Endodermal cell (in vitro differentiated cells): ENCODE data around the gene MNS1. TPM values are rescaled to one million over a fixed set of nuclear protein-coding genes. Genes with fewer than 3 reads are reported as not detected.

Experiments used
- DNase-seq: peaks from one replicate; pipeline ENCODE4 v3.0.0-alpha.2; 2017
- H3K27ac ChIP-seq: 2 replicates; pipeline ENCODE4 v1.5.1; 2013; ENCODE audit warnings: mild to moderate bottlenecking, low read depth, low read length, moderate library complexity
- H3K27me3 ChIP-seq: 2 replicates; pipeline ENCODE4 v1.6.1; 2013; ENCODE audit warnings: mild to moderate bottlenecking, low read length, moderate library complexity; ENCODE audit not compliant: insufficient read depth, control insufficient read depth, poor library complexity, severe bottlenecking
- H3K36me3 ChIP-seq: 2 replicates; pipeline ENCODE4 v1.7.0; 2013; ENCODE audit warnings: mild to moderate bottlenecking, low read length, moderate library complexity; ENCODE audit not compliant: control insufficient read depth, insufficient read depth
- H3K4me1 ChIP-seq: one replicate; pipeline ENCODE4 v1.7.0; 2013; ENCODE audit warnings: low read length; ENCODE audit not compliant: control insufficient read depth, insufficient read depth
- H3K4me3 ChIP-seq: 2 replicates; pipeline ENCODE4 v1.5.1; 2013; ENCODE audit warnings: mild to moderate bottlenecking, low read length, moderate library complexity
- H3K9ac ChIP-seq: 2 replicates; pipeline ENCODE4 v1.6.1; 2013; ENCODE audit warnings: mild to moderate bottlenecking, low read length, moderate library complexity; ENCODE audit not compliant: poor library complexity, severe bottlenecking; ENCODE audit errors: extremely low read depth
- H3K9me3 ChIP-seq: 2 replicates; pipeline ENCODE4 v1.6.1; 2013; ENCODE audit warnings: mild to moderate bottlenecking, low read length, moderate library complexity; ENCODE audit not compliant: control insufficient read depth
- H3K27ac Mint-ChIP-seq: 2 replicates; pipeline ENCODE4 v1.8.0; 2020; ENCODE audit warnings: mixed read lengths
- H3K27me3 Mint-ChIP-seq: 2 replicates; pipeline ENCODE4 v1.8.0; 2021; ENCODE audit warnings: mild to moderate bottlenecking, mixed read lengths; ENCODE audit not compliant: insufficient read depth
- H3K36me3 Mint-ChIP-seq: 2 replicates; pipeline ENCODE4 v1.8.0; 2020; ENCODE audit warnings: low read depth, mixed read lengths
- H3K4me1 Mint-ChIP-seq: 2 replicates; pipeline ENCODE4 v1.8.0; 2020; ENCODE audit warnings: mixed read lengths
- H3K4me3 Mint-ChIP-seq: 2 replicates; pipeline ENCODE4 v1.8.0; 2020; ENCODE audit warnings: mild to moderate bottlenecking, moderate library complexity, mixed read lengths
- H3K9me3 Mint-ChIP-seq: 2 replicates; pipeline ENCODE4 v1.8.0; 2020; ENCODE audit warnings: mild to moderate bottlenecking, mixed read lengths
- WGBS, 2 experiments: methylation state at CpG; one replicate each; pipeline versions ENCODE4 v1.1.5 to v1.1.7; 2013; ENCODE audit warnings: missing lambda C conversion rate in 2 of 2, mixed read lengths in 1 of 2; ENCODE audit not compliant: insufficient coverage in 1 of 2, insufficient read length in 1 of 2; 5-methylcytosine and 5-hydroxymethylcytosine counted together
- total RNA-seq, 2 donors: library from RNA; stranded (reverse); fragmentation: NEBNext Ultra II Directional in 1 of 2; extraction: Animal tissue kit (Norgen Biotek cat#: 25700) in 1 of 2; gene quantifications; 2 replicates in 1 of 2; 3 replicates in 1 of 2; pipeline ENCODE4 v1.2.1, GENCODE V29; 2021
- TF ChIP-seq, protein P1 (sequence below): fragments of 200-600 bp; sonication (generic); conservative IDR thresholded peaks from 2 replicates; pipeline ENCODE4 v1.5.0; 2021; ENCODE audit warnings: antibody characterized with exemption, mild to moderate bottlenecking

The MNS1 gene
- total RNA-seq, 2 donors from 2014 or later, result 0.27 to 4.5 TPM

DNA sequence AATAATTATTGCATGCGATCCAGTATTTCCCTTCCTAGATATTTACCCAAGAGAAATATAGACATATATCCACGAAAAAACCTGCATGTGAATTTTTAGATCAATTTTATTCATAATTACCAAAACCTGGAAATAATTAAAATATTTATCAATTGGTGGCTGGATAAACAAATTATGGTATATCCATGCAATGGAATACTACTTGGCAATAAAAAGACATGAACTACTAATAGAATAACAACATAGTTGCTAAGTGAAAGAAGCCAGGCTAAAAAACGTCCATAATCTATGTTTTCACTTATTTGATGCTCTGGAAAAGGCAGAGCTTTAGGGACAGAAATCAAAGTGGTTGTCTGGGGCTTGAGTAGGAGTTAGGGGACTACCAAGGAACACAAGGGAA is 79.0 kb downstream of the MNS1 start:
- Mint-ChIP-seq H3K27ac (no peak overlapping the region), H3K36me3 (peaks cover 7% of the 10 kb centered on the region), H3K9me3 (peaks cover 3% of the 10 kb centered on the region), H3K4me1 (peaks cover under 1% of the 10 kb centered on the region), H3K4me3 (no peak overlapping the region), H3K27me3 (no peaks in the 10 kb centered on the region)
- no peak for DNase-seq
- Histone ChIP-seq H3K27me3 (no peaks in the 10 kb centered on the region), H3K9ac (no peak overlapping the region), H3K4me3 (no peak overlapping the region), H3K4me1 (no peaks in the 10 kb centered on the region), H3K27ac (no peak overlapping the region), H3K9me3 (peaks cover 11% of the 10 kb centered on the region), H3K36me3 (no peaks in the 10 kb centered on the region)
- WGBS, 2 experiments, result 79 to 100% methylated on average over 1 to 3 of the region's 3 CpGs
- TF ChIP-seq, protein P1, sequence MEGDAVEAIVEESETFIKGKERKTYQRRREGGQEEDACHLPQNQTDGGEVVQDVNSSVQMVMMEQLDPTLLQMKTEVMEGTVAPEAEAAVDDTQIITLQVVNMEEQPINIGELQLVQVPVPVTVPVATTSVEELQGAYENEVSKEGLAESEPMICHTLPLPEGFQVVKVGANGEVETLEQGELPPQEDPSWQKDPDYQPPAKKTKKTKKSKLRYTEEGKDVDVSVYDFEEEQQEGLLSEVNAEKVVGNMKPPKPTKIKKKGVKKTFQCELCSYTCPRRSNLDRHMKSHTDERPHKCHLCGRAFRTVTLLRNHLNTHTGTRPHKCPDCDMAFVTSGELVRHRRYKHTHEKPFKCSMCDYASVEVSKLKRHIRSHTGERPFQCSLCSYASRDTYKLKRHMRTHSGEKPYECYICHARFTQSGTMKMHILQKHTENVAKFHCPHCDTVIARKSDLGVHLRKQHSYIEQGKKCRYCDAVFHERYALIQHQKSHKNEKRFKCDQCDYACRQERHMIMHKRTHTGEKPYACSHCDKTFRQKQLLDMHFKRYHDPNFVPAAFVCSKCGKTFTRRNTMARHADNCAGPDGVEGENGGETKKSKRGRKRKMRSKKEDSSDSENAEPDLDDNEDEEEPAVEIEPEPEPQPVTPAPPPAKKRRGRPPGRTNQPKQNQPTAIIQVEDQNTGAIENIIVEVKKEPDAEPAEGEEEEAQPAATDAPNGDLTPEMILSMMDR, result no peak

DNA sequence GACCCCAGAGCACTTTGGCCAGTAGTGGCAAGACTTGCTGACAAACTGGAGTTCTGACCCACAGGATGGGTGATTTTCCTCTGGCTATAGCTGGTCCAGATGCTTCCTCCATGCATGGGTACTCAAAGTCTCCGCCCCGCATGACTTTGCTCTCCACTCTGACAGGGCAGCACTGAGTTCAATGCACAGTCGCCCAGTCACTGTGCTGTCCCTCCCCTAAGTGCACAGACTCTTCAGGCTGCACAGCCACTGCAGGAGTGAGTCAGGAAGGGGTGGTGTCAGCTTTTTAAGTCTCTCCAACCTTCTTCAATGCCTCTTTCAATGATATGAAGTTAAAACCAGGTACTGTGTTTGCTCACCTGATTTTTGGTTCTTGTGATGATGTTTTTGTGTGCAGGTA is 81.9 kb downstream of the MNS1 start:
- Mint-ChIP-seq H3K4me1 (peaks cover 11% of the 10 kb centered on the region), H3K27ac (no peak overlapping the region), H3K27me3 (no peaks in the 10 kb centered on the region), H3K4me3 (no peak overlapping the region), H3K9me3 (peaks cover 14% of the 10 kb centered on the region), H3K36me3 (peaks cover 12% of the 10 kb centered on the region)
- DNase-seq, result no peak
- TF ChIP-seq, protein P1, result no peak
- WGBS, 2 experiments, result 94 to 100% methylated on average over 2 to 3 of the region's 3 CpGs
- Histone ChIP-seq H3K9ac (no peak overlapping the region), H3K4me3 (no peak overlapping the region), H3K9me3 (peaks cover 34% of the 10 kb centered on the region), H3K36me3 (no peaks in the 10 kb centered on the region), H3K27ac (no peak overlapping the region), H3K27me3 (no peaks in the 10 kb centered on the region), H3K4me1 (no peaks in the 10 kb centered on the region)

Other genes starting within 250 kb of the MNS1 start
- 10 to 100 TPM; 19.3 to 25.3 TPM for gene RFX7, start 221.3 kb downstream of the MNS1 start, total RNA-seq
- 10 to 100 TPM in 1 of 2 donors, 1 to 10 TPM in 1; 8.7 to 10.2 TPM for gene TEX9, start 99.7 kb downstream of the MNS1 start, total RNA-seq